Measurements from ENCODE around the gene GABRG3.

Gene GABRG3

DNA sequence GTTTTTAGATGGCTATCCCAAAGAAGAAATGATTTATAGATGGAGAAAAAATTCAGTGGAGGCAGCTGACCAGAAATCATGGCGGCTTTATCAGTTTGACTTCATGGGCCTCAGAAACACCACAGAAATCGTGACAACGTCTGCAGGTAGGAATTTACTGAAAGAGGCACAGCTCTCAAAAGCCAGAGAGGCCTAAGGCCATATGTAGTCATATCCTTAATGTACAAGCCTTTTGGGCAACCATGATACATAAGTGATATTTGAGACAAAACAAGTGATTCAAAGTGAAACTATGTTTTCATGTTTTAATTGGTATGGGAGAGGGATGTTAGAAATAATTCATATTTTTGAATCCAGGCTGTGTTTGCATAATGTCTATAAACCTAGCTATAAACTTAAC is 509.7 kb downstream of the GABRG3 start:
- DNase-seq, result no peak
- Histone ChIP-seq H3K36me3 (replicated peaks) (no peaks in the 10 kb centered on the region), H3K27ac (no peak overlapping the region), H3K4me3 (ENCODE audit: low read depth, low read length) (no peak overlapping the region), H3K27me3 (replicated peaks) (no peaks in the 10 kb centered on the region)
- in situ Hi-C loops (cut with HindIII; ENCODE audit: low pct_ligation_motif_present, low sequenced_read_pairs), result no loop called here
- TF ChIP-seq, protein P1, sequence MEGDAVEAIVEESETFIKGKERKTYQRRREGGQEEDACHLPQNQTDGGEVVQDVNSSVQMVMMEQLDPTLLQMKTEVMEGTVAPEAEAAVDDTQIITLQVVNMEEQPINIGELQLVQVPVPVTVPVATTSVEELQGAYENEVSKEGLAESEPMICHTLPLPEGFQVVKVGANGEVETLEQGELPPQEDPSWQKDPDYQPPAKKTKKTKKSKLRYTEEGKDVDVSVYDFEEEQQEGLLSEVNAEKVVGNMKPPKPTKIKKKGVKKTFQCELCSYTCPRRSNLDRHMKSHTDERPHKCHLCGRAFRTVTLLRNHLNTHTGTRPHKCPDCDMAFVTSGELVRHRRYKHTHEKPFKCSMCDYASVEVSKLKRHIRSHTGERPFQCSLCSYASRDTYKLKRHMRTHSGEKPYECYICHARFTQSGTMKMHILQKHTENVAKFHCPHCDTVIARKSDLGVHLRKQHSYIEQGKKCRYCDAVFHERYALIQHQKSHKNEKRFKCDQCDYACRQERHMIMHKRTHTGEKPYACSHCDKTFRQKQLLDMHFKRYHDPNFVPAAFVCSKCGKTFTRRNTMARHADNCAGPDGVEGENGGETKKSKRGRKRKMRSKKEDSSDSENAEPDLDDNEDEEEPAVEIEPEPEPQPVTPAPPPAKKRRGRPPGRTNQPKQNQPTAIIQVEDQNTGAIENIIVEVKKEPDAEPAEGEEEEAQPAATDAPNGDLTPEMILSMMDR (IDR thresholded peaks at IDR 0.05; ENCODE audit: low read depth, low read length, missing control alignments), result no peak

DNA sequence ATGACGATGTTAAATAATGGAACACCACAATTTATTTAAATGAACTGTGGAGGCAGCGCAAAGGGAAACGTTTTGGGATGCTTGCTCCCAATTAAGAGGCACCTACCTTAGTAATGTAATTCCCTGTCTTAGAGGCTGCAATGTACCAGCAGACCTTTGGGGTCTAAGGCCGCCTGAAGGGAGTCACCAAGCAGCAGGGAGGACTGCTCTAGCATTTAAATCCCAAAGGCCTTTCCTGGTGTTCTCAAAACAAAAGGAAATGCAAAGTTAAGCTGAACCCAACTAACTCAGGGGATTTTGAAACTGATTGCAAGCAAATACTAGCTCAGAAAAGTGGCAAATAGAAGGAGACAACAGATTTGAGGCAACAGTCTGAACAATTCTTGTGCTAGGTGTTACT is 510.8 kb downstream of the GABRG3 start:
- Histone ChIP-seq H3K27me3 (replicated peaks) (no peaks in the 10 kb centered on the region), H3K27ac (no peak overlapping the region), H3K4me3 (ENCODE audit: low read depth, low read length) (no peak overlapping the region), H3K36me3 (replicated peaks) (no peaks in the 10 kb centered on the region)
- in situ Hi-C loops (cut with HindIII; ENCODE audit: low pct_ligation_motif_present, low sequenced_read_pairs), result no loop called here
- TF ChIP-seq, protein P1 (IDR thresholded peaks at IDR 0.05; ENCODE audit: low read depth, low read length, missing control alignments), result no peak
- no peak for DNase-seq

DNA sequence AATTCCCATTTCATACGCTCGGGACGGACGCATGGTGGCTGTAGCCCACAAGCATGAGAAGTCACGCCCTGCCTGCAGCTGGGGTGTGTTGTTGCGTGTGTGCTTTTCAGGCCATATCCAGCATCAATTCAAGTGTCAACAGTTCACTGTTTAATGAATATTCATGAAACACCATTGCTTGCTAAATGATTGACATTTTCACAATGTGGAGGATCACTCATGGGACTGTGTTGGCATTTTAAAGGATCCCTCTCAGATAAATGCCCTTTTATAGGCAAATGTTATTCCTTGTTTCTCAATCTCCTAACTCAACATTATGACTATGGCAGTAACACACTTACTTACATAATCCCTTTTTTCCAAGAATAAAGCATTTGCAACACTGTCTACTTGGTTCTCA is 511.3 kb downstream of the GABRG3 start:
- no peak for DNase-seq
- Histone ChIP-seq H3K4me3 (ENCODE audit: low read depth, low read length) (no peak overlapping the region), H3K36me3 (replicated peaks) (no peaks in the 10 kb centered on the region), H3K27ac (no peak overlapping the region), H3K27me3 (replicated peaks) (no peaks in the 10 kb centered on the region)
- in situ Hi-C loops (cut with HindIII; ENCODE audit: low pct_ligation_motif_present, low sequenced_read_pairs), result no loop called here
- TF ChIP-seq, protein P1 (IDR thresholded peaks at IDR 0.05; ENCODE audit: low read depth, low read length, missing control alignments), result no peak

DNA sequence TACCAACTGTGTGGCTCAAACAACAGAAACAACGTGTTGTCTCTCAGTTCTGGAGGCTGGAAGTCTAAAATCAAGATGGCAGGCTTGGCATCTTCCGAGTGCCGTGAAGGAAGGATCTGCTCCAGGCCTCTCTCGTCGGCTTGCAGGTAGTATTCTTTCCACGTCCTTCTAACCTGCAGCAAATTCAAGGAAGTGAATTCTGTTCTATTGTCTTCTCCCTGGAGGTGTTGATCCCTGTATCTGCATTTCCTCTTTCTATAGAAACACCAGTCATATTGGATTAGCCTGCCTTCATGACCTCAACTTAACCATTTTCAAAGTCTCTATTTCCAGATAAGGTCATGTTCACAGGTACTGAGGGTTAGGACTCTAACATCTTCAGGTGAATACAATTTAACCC is 512.1 kb downstream of the GABRG3 start:
- in situ Hi-C loops (cut with HindIII; ENCODE audit: low pct_ligation_motif_present, low sequenced_read_pairs), result no loop called here
- Histone ChIP-seq H3K36me3 (replicated peaks) (no peaks in the 10 kb centered on the region), H3K27ac (no peak overlapping the region), H3K4me3 (ENCODE audit: low read depth, low read length) (no peak overlapping the region), H3K27me3 (replicated peaks) (no peaks in the 10 kb centered on the region)
- TF ChIP-seq, protein P1 (IDR thresholded peaks at IDR 0.05; ENCODE audit: low read depth, low read length, missing control alignments), result no peak
- DNase-seq, result no peak

DNA sequence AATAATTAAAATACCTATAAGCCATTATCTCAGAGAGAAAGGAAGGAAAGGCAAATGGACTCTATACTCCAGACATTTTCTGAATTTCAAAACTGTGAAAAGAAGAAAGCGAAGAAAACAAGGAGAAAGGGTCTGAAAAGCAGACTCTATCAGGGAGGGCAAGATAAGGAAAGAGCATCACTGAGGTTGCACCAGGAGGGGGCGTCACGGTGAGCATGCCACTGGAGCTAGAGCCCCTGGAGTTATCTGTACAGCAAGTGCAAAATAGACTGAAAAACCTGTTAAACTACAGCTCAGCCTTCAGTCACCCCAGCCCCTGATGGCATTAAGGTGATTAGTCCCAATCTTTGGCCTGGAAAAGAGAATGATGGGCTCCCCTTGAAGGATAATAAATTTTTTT is 514.3 kb downstream of the GABRG3 start:
- no peaks in the 10 kb centered on the region for H3K36me3 ChIP-seq (replicated peaks)
- in situ Hi-C loops (cut with HindIII; ENCODE audit: low pct_ligation_motif_present, low sequenced_read_pairs), result no loop called here
- no peak overlapping the region for H3K27ac ChIP-seq
- TF ChIP-seq, protein P1 (IDR thresholded peaks at IDR 0.05; ENCODE audit: low read depth, low read length, missing control alignments), result no peak
- no peaks in the 10 kb centered on the region for H3K27me3 ChIP-seq (replicated peaks)
- H3K4me3 ChIP-seq (ENCODE audit: low read depth, low read length), result no peak overlapping the region
- DNase-seq, result no peak

DNA sequence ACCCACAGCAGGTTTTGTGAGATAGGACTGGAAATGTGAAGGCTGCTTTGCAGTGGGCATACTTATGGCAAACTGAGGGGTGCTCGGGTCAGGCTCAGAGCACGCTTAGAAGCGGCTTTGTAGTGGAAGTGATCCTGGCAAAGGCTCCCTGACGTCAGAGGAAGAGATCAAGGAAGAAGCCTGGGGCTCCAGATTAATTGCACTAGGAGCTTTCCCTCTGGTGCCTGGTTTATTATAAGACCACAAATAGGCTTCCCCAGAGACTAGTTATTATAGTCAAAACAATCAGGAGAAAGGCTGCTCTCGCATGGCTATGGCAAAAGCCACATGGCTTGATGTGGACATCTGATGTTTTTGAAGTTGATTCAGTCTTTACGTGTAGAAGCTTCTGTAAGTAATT is 515.1 kb downstream of the GABRG3 start:
- no peak overlapping the region for H3K4me3 ChIP-seq (ENCODE audit: low read depth, low read length)
- in situ Hi-C loops (cut with HindIII; ENCODE audit: low pct_ligation_motif_present, low sequenced_read_pairs), result no loop called here

More for the DNA sequence above, 515.1 kb downstream of the GABRG3 start:
- Histone ChIP-seq H3K27me3 (replicated peaks) (no peaks in the 10 kb centered on the region), H3K27ac (no peak overlapping the region), H3K36me3 (replicated peaks) (no peaks in the 10 kb centered on the region)
- no peak for DNase-seq
- TF ChIP-seq, protein P1 (IDR thresholded peaks at IDR 0.05; ENCODE audit: low read depth, low read length, missing control alignments), result no peak
